Activated T-helper 17 cell treated with anti-CD3 and anti-CD28 coated beads, Interleukin-2, amount 50 U/mL, for 72 hours (primary cell): ENCODE measurements around the gene KLF6. TPM values are rescaled to one million over a fixed set of nuclear protein-coding genes. Genes with fewer than 3 reads are reported as not detected.

Source experiments
- ATAC-seq: fragments of 150-1000 bp; cut with Tn5 transposase; replicated peaks from 2 replicates; pipeline ENCODE4 v1.10.0; 2021; ENCODE audit warnings: mild to moderate bottlenecking, moderate library complexity
- H3K27ac Mint-ChIP-seq: one replicate; pipeline ENCODE4 v1.8.0; 2022; ENCODE audit warnings: mixed read lengths
- H3K27me3 Mint-ChIP-seq: one replicate; pipeline ENCODE4 v1.8.0; 2022; ENCODE audit warnings: mixed read lengths
- H3K36me3 Mint-ChIP-seq: one replicate; pipeline ENCODE4 v1.8.0; 2022; ENCODE audit warnings: low read depth, mild to moderate bottlenecking, mixed read lengths
- H3K4me1 Mint-ChIP-seq: one replicate; pipeline ENCODE4 v1.8.0; 2022; ENCODE audit warnings: mixed read lengths
- H3K4me3 Mint-ChIP-seq: one replicate; pipeline ENCODE4 v1.8.0; 2022; ENCODE audit warnings: mild to moderate bottlenecking, mixed read lengths
- H3K9me3 Mint-ChIP-seq: one replicate; pipeline ENCODE4 v1.8.0; 2022; ENCODE audit warnings: mixed read lengths
- total RNA-seq, 2 donors: library from RNA; stranded (reverse); gene quantifications; one replicate each; pipeline ENCODE4 v1.2.3, GENCODE V29; 2022

The KLF6 gene
- total RNA-seq, 2 donors from 2014 or later: 163 to 201 TPM

DNA sequence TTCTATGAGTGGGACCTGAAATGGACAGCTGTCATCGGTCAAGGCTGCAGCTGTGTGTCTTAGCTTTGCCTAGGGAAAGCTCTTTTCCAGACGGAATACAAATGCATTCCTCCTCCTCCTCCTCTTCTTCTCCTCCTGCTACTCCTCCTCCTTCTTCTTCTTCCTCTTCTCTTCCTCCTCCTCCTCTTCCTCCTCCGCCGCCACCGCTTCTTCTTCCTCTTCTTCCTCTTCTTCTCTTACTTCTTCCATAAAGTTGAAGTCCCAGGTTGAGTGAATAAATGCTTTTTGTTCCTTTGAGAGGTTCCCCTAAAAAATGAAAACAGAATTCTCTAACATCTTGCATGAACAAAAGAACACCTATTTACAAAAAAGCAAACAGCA lies 28.7 kb downstream of the KLF6 start:
- H3K9me3 Mint-ChIP-seq: peaks cover 3% of the 10 kb centered on the region
- ATAC-seq: no peak
- H3K36me3 Mint-ChIP-seq: peaks cover 9% of the 10 kb centered on the region
- H3K27me3 Mint-ChIP-seq: no peaks in the 10 kb centered on the region
- H3K4me3 Mint-ChIP-seq: peak overlapping the region; percentile 91
- H3K4me1 Mint-ChIP-seq: peaks cover 42% of the 10 kb centered on the region
- peak overlapping the region; percentile 100 for H3K27ac Mint-ChIP-seq

DNA sequence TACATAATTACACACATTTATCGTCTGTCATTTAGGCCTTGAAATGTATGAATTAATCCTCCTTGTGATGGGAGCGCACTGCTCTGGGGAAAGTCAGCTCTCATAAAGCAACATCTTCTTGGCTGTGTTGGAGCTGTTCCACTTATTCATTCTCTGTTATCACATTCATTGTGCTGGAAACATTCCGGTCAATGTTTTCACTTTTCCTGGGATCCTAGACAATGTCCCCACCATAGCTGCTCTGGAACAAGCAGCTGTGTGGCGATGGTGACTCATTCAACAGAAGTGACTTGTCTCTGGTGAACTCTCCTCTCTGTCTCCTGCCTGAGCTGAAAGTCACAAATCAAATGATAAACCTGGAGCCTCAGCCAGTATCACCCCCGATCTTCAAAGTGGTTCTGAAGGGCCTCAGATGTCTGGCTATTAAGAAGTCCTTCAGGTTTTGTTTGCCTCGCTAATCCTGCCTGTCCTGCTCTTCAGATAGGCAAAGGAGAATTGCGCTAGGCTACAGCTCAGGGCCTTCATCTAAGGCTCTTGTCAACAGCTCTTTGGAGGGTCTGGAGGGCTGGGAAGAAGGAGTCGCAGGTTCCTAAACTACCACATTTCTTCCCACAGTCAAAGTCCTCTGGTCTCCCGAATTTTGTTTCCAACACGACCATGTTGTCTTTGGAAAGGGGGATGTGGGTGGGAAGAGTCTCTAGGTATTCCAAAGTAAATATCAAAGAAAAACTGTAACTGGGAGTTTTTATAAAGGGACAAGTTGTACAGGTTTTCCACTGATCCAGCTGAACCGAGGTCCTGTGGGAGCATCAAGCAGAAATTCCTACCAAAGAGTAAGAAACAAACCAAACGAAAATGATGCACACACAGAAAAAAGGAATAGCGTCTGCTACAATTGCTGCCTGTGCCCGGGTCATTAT lies 29.3 kb downstream of the KLF6 start:
- H3K4me1 Mint-ChIP-seq: peaks cover 36% of the 10 kb centered on the region
- H3K9me3 Mint-ChIP-seq: no peaks in the 10 kb centered on the region
- H3K4me3 Mint-ChIP-seq: peak overlapping the region; percentile 91
- peak overlapping the region; percentile 100 for H3K27ac Mint-ChIP-seq
- H3K36me3 Mint-ChIP-seq: peaks cover 9% of the 10 kb centered on the region
- peak; percentile 35 for ATAC-seq
- H3K27me3 Mint-ChIP-seq: no peaks in the 10 kb centered on the region

DNA sequence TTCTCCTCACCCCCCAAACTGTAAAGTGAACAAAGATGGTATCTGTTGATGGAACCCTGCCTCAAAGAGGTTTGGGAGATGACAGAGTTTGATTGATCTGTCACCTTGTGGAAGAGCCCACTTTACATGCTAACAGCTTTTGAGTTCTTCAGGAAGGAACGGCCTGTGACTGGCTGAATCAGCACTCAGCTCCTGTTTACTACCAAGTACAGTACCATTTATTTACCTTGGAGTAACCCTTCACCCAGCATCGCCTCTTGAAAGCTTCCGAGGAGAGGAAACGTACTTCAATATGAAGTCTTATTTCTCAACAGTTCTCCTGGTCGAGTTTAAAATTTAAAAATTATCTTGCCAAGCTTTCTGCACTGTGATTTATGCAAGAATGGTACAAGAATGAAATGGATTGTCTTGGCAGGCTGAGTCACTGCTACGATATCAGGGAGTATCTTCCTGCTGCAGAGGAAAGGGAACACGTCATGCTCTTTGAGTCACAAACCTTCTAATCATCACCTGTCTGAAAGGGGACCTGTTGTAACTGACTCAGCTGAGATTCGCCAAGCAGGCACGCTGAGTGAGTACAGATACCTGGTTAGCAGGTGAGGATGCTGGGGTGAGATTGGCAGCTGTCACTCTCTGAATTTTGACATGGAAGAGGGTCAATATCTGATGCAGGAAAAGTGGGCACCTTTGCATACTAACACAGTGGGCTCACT lies 30.1 kb downstream of the KLF6 start:
- Mint-ChIP-seq H3K27ac (peak overlapping the region; percentile 100), H3K4me3 (peak overlapping the region; percentile 42), H3K36me3 (peaks cover 9% of the 10 kb centered on the region)

DNA sequence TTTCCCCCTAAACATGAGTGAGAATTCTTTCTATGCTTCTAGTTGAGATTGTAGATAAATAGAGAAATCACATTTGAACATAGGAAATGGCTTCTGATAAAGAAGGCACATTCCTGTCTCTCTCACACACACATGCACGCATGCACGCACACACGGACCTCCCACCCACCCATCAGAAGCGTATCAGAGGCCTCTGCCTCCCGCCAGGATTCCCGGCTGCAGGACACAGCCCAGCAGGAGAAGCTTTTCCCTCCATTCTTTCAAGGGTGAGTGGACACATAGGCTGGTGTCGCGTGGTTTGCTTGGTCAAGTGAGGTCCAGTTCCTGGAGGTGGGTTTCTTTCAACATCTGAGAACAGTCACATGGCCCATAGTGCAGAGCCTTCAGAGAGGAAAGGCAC lies 34.2 kb downstream of the KLF6 start:
- ATAC-seq: no peak
- Mint-ChIP-seq H3K27me3 (no peaks in the 10 kb centered on the region), H3K27ac (no peak overlapping the region), H3K36me3 (no peaks in the 10 kb centered on the region), H3K9me3 (no peaks in the 10 kb centered on the region), H3K4me3 (no peak overlapping the region), H3K4me1 (peaks cover 12% of the 10 kb centered on the region)

More for the DNA sequence above, 30.1 kb downstream of the KLF6 start:
- H3K4me1 Mint-ChIP-seq: peaks cover 33% of the 10 kb centered on the region
- no peaks in the 10 kb centered on the region for H3K9me3 Mint-ChIP-seq
- no peaks in the 10 kb centered on the region for H3K27me3 Mint-ChIP-seq
- ATAC-seq: peak; percentile 62

DNA sequence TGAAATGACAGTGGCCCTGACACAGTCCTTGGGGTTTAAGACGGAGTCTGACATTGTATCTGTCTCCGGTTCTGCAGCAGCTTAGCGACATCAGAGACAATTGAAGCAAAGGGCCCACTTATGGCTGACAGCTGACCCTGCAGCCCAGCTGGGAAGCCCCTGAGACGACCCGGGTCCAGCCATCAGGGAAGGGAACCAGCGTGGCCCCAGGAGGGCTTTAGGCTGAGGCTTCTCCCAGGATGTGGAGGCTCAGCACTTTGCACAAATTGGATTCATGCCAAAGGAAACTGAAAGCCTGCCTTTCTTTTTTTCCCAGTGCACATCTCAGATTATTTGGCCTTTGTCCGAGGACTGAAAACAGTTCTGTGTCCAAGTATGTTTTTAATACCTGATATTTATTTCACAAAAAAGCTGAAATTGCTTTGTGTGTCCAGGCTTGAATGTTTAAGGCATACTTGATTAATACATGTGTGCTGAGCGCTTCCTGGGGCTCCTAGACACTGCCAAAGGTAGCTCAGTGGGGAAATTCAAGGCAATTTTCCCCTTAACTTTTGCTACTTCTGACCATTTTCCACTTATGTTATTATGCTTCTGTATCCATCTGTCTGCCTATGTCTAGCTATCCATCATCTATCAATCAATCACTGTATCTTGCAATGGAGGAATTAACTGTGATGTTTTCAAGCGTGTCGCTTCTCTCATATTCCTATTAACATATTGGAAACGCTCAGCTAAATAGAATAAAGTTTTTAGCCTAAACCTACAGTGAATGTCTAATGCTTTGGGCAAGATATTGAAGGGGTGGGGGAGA lies 34.8 kb downstream of the KLF6 start:
- Mint-ChIP-seq H3K4me1 (peaks cover 6% of the 10 kb centered on the region), H3K9me3 (no peaks in the 10 kb centered on the region), H3K4me3 (no peak overlapping the region), H3K36me3 (no peaks in the 10 kb centered on the region), H3K27me3 (no peaks in the 10 kb centered on the region), H3K27ac (no peak overlapping the region)
- ATAC-seq: no peak

DNA sequence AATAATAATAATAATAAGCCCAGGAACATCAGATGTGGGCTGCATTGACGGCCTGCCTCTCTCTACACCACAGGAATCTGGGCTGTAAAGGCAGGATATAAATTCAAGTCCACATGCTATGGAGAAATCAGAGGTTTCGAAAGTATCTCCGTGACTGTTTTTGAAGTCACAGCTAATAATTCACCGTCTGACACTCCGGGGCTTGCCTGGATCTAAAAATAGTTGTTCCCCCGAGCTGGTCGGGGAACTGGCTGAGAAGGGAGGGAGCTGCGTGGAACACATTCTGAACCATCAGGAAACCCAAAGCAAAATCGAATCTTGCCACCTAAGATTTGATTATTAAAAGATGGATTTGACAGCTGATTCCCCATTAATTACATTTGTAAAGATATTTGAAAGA lies 35.4 kb downstream of the KLF6 start:
- H3K27ac Mint-ChIP-seq: no peak overlapping the region
- no peak overlapping the region for H3K4me3 Mint-ChIP-seq
- H3K36me3 Mint-ChIP-seq: no peaks in the 10 kb centered on the region
- no peak for ATAC-seq
- no peaks in the 10 kb centered on the region for H3K9me3 Mint-ChIP-seq
- no peaks in the 10 kb centered on the region for H3K27me3 Mint-ChIP-seq
- H3K4me1 Mint-ChIP-seq: no peaks in the 10 kb centered on the region

DNA sequence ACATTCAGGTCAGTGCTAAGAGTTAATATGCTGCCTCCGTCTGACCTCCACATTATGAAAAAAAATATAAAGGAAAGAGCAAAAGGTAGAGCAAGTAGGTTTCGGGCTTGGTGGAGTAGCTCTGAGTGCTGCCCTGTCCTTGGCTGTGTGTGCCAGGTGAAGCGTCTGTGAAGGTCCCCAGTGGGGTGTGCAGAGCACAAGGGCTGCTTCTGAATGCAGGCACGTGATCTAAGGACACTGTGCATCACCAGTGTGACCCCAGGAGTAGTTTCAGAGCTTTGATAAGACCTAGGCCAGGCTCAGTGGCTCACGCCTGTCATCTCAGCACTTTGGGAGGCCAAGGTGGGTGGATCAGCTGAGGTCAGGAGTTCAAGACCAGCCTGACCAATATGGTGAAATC lies 36.0 kb downstream of the KLF6 start:
- Mint-ChIP-seq H3K9me3 (no peaks in the 10 kb centered on the region), H3K27ac (no peak overlapping the region), H3K4me1 (no peaks in the 10 kb centered on the region), H3K4me3 (no peak overlapping the region), H3K36me3 (no peaks in the 10 kb centered on the region), H3K27me3 (no peaks in the 10 kb centered on the region)
- ATAC-seq: no peak

DNA sequence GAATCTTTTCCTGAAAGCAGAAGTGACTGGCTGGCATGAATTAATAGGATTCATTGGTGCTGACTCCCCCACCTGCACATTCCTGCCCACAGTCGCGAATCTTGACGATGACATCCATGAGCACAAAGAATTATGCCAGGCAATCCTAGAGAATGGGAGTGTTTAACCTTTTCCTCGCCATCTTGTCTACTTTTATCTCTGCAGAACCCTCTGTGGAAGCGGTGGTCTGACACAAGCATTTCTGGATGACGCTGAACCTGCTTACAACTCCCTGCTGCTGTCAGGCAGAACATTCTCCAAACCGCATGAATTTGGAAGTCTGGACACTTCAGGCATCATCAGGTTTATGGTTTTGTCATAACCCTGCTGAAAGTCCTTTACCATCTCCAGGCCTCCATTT lies 36.5 kb downstream of the KLF6 start:
- H3K4me1 Mint-ChIP-seq: no peaks in the 10 kb centered on the region
- no peaks in the 10 kb centered on the region for H3K27me3 Mint-ChIP-seq
- H3K27ac Mint-ChIP-seq: no peak overlapping the region
- H3K4me3 Mint-ChIP-seq: no peak overlapping the region
- ATAC-seq: no peak
- H3K9me3 Mint-ChIP-seq: no peaks in the 10 kb centered on the region
- no peaks in the 10 kb centered on the region for H3K36me3 Mint-ChIP-seq

DNA sequence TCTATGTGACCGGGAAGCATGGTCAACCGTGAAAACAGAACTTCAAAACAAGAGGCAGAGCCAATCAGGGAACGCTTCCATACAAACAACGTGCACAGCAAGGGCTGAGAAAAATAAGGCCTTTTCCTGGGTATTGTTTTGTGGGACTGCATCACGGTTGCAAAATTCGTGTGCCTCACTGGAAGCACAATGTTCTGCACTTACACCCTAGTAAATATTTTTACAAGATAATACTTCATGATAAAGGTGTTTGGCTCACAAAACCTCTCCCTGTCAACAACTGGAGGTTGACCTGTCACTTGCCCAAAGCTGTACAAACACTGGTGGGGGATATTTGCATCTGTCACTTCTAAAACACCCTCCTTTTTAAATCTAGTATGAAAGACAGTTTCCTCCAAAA lies 37.0 kb downstream of the KLF6 start:
- Mint-ChIP-seq H3K4me1 (no peaks in the 10 kb centered on the region), H3K36me3 (no peaks in the 10 kb centered on the region), H3K9me3 (no peaks in the 10 kb centered on the region)

DNA sequence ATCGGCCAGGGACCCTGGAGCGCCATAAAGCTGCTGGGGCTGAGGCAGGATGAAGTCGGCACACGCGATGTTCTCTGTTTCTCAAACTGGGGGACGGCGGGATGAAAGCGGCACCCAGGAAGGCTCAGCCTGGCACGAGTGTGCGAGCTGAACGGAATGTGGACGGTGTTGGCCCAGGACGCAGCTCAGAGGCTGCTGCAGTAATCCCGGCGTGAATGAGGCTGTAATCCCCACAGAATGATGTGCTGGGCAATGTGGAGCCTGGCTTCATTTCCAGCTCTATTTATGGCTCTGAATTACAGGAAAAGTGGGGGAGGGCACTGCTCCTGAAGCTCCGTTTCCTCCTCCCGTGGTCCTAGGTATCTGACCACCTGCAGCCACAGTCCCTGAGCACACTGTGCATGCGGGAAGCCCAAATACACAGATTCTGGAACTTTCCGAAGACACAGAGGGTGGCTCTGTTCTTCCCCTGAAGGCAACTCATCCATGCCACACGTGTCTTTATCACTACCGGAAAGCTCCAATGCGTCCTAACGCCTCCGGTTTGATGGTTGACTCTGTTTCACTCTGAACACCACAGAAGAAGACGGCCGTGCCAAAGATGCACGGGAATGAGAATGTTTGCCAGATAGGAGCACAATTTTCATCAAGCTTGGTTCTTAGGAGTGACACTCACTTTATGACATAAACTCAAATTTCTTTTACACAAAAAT lies 37.6 kb downstream of the KLF6 start:
- Mint-ChIP-seq H3K9me3 (no peaks in the 10 kb centered on the region), H3K4me3 (no peak overlapping the region), H3K27me3 (no peaks in the 10 kb centered on the region), H3K36me3 (no peaks in the 10 kb centered on the region), H3K27ac (no peak overlapping the region), H3K4me1 (no peaks in the 10 kb centered on the region)
- ATAC-seq: no peak

More for the DNA sequence above, 37.0 kb downstream of the KLF6 start:
- no peak for ATAC-seq
- Mint-ChIP-seq H3K27me3 (no peaks in the 10 kb centered on the region), H3K27ac (no peak overlapping the region), H3K4me3 (no peak overlapping the region)

DNA sequence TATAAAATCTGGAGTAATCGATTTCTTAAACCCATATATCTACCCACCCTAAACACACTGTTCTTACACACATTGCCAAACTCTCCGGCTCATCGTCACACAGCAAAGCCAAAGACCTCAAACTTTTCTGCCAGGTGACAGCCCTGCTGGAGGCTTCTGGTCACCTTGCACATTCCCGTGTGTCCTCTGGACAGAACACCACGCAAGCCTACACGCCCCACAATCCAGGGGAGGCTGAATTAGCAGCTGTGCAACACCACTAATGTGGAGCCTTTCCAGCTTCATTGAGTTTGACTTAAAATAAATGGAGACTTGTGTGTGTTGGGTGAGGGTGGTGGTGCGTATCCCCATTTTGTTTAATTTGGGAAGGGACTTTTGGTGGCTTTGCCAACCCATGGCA lies 38.4 kb downstream of the KLF6 start:
- no peak overlapping the region for H3K4me3 Mint-ChIP-seq

DNA sequence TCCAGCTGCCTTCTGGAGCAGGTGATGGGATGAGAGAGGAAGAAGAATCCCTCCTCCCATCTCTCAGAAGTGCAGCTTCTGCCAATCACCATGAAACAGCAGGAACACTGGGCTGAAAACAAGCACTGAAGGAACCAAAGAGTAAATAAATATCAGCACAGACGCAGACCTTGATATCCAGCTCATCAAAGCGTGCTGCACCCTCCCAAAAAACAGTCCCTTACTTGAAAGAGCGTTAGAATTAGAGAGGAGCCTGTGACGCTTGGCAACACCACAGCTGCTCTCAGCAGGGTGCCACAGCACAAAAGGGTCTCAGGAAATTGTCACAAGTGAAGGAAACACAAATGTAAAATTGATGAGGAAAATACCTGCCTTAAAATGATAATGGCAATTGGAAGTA lies 39.5 kb downstream of the KLF6 start:
- ATAC-seq: no peak
- Mint-ChIP-seq H3K4me1 (peaks cover 2% of the 10 kb centered on the region), H3K36me3 (no peaks in the 10 kb centered on the region), H3K27me3 (no peaks in the 10 kb centered on the region), H3K9me3 (no peaks in the 10 kb centered on the region), H3K27ac (no peak overlapping the region), H3K4me3 (no peak overlapping the region)

More for the DNA sequence above, 38.4 kb downstream of the KLF6 start:
- no peaks in the 10 kb centered on the region for H3K36me3 Mint-ChIP-seq
- H3K4me1 Mint-ChIP-seq: no peaks in the 10 kb centered on the region
- H3K27me3 Mint-ChIP-seq: no peaks in the 10 kb centered on the region
- H3K9me3 Mint-ChIP-seq: no peaks in the 10 kb centered on the region
- no peak overlapping the region for H3K27ac Mint-ChIP-seq
- ATAC-seq: no peak

DNA sequence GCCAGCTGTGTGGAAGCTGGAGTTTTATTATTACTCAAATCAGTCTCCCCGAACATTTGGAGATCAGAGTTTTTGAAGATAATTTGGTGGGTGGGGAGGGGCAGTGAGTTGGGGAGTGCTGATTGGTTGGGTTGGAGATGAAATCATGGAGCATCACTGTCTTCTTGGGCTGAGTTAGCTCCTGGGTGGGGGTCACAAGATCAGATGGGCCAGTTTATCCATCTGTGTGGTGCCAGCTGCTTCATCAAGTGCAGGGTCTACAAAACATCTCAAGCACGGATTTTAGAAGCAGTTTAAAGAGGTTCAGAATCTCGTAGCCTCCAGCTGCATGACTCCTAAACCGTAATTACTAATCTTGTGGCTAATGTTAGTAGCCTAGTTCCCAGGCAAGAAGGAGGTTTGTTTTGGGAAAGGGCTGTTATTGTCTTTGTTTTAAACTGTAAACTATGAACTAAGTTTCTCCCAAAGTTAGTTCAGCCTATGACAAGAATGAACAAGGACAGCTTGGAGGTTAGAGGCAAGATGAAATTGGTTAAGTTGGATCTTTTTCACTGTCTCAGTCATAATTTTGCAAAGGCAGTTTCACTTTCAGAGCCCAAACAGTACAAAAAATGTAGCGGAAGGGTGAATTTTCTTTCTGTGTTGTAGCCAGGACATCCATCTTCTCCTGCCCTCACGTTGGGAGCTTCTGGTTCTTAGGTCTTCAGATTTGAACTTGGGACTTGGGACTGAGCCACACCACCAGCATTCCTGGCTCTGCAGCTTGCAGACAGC lies 43.1 kb downstream of the KLF6 start:
- Mint-ChIP-seq H3K9me3 (no peaks in the 10 kb centered on the region), H3K4me3 (peak overlapping the region; percentile 72), H3K27ac (peak overlapping the region; percentile 72), H3K4me1 (peaks cover 15% of the 10 kb centered on the region), H3K36me3 (no peaks in the 10 kb centered on the region), H3K27me3 (no peaks in the 10 kb centered on the region)
- ATAC-seq: no peak
